Stimulated activated CD4-positive, alpha-beta T cell treated with anti-CD3 and anti-CD28 coated beads, Interleukin-1b, Interleukin-23, amount 100 ng/mL, for 4 hours (primary cell): ENCODE results near the gene FBH1.
"Not testable (repeated sequence)": the region's sequence is repeated elsewhere in the genome, so short reads cannot be mapped to it uniquely, and the experiment has no call there.

Experiments
- DNase-seq, 2 donors: peaks; one replicate each; pipeline ENCODE4 v3.0.0-alpha.2; 2020; ENCODE audit warnings: low read depth in 2 of 2

Gene FBH1

DNA sequence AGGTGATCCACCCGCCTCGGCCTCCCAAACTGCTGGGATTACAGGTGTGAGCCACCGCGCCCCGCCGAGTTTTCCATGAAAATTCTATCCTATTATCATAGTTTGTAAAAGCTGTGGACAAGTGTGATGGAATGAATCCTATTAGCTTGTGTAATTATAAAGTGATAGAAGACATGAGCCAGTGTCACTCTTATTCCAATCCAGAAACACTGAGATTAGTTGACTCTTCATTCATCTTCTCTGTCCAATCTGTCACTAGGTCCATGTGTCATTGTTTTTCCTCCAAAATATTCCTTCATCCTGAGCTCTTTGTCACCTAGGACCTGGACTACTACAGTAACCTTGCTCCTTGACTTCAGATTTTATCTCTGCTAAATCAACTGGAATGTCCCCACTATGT is 13.5 kb downstream of the FBH1 start:
- DNase-seq, result no peak

GRCh38 chr10:5904227-5904626 is 14.2 kb downstream of the FBH1 start:
- no peak for DNase-seq

DNA sequence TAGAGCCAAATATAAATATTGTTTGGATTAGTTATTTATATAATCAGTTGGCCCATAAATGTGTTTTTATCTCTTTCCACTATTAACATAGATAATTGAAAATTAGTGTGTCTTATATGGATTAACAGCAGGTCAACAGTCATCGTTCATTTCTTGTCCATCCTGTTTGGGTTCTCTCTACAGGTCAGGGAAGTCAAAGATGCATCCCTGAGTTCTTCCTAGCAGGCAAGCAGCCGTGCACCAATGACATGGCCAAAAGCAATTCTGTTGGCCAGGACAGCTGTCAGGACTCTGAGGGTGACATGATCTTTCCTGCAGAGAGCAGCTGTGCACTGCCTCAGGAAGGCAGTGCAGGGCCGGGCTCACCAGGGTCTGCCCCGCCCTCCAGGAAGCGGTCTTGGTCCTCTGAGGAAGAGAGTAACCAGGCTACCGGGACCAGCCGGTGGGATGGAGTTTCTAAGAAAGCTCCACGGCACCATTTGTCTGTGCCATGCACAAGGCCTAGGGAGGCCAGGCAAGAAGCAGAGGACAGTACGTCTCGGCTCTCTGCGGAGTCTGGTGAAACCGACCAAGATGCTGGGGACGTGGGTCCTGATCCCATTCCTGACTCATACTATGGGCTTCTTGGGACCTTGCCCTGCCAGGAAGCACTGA is 15.9 kb downstream of the FBH1 start:
- no peak for DNase-seq

- no peak for DNase-seq
These were observed 16.6 kb downstream of the FBH1 start for GRCh38 chr10:5906651-5907050.

DNA sequence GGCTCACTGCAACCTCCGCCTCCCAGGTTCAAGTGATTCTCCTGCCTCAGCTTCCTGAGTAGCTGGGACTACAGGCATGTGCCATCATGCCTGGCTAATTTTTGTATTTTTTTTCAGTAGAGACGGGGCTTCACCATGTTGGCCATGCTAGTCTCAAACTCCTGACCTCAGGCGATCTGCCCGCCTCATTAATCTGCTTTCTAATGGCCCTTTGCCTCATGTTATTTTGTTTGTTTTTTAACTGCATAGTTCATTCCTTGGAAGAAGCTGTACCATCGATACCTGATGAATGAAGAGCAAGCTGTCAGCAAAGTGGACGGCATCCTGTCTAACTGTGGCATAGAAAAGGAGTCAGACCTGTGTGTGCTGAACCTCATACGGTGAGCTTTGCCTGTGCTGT is 18.6 kb downstream of the FBH1 start:
- DNase-seq, result not testable (repeated sequence)

DNA sequence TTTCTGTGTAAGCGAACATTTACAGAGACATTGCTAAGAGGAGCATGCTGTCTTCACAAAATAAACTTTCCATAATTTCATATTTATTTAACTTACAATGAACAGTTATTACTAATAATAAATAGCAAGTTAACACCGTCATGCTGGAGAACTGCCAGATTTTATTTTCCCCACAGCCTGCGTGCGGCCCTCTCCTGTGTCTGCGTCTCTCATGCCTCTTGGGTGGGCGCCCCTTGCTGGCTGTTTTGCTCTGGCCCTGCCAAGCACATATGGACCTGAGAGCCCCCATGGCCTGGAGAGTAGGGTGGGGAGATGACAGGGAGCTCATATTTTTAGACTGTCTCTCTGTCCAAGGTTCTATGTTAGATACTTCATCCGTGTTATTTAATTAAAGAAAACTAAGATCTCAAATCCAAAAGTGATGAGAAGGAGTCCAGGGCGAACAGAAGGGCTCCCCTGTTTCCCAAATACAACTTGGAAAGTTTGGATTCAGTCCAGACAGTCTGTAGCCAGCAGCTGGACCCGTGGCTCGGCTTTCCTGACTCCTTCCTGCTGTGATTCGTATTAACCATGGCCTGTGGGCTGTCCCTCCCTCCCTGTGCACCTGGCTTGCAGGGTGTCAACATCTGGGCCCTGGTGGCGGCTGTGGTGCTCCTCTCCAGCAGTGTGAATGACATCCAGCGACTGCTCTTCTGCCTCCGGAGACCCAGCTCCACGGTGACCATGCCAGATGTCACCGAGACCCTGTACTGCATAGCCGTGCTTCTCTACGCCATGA is 20.5 kb downstream of the FBH1 start:
- DNase-seq, result no peak

DNA sequence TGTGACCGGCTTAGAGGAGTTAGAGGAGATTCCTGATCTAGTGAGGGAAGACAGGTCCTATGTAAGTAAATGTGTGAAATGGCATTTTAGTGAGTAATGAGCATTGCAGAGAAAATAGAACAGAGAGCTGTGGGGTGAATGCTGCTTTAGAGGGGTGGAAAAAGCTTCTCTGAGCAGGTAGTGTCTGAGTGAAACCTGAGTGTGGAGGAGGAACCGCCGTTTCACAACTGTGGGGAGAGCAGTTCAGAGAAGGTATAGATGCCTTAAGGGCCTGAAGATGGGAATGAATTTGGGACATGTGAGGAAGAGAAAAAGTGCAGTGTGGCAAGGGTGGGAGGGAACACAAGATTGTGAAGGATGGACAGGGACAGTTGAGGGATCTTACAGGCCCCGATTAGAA is 21.6 kb downstream of the FBH1 start:
- DNase-seq, result no peak

GRCh38 chr10:5913736-5914135 is 23.7 kb downstream of the FBH1 start:
- no peak for DNase-seq

GRCh38 chr10:5915451-5915850 is 25.4 kb downstream of the FBH1 start:
- DNase-seq, result no peak

- DNase-seq, result no peak
These were observed 27.3 kb downstream of the FBH1 start for GRCh38 chr10:5917305-5917704.

- no peak for DNase-seq
These were observed 28.7 kb downstream of the FBH1 start for GRCh38 chr10:5918763-5919162.

DNA sequence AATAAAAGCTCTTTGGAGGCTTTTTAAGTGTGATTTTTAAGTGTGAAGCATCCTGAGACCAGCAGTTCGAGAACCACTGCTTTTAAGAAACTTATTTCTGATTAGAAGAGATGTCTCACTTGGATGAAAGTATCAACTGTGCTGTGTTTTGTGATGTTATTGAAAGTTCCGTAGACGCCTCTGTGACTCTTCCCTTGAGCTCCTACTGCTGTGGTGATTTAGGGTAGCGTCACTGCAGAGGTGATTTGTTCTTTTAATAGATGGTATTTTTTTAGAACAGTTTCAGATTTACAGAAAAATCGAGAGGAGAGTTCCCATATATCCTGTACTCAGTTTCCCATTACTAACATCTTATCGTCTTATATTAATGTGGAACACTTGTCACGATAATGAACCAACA is 29.5 kb downstream of the FBH1 start:
- no peak for DNase-seq

DNA sequence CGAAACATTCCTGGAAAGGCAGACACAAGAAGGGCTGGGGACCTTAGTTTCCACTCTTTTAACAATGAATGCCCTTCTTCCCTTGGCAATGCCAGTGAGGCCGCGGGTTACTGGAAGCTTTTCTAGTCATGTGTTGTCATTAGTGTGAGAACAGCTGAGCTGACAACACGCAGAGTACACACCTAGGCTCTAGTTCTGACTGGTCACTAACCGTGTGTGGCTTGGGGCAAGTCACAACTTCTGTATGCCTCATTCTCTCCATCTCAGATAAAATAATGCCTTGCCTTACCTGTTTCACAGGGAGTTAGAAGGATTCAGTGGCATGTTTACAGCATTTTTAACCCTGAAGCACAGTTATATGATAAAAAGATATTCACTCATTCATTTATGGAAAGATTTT is 31.7 kb downstream of the FBH1 start:
- no peak for DNase-seq

- no peak for DNase-seq
These were observed 34.8 kb downstream of the FBH1 start for GRCh38 chr10:5924889-5925288.

- DNase-seq, result no peak
These were observed 37.3 kb downstream of the FBH1 start for GRCh38 chr10:5927306-5927705.

- no peak for DNase-seq
These were observed 39.4 kb downstream of the FBH1 start for GRCh38 chr10:5929442-5929841.

DNA sequence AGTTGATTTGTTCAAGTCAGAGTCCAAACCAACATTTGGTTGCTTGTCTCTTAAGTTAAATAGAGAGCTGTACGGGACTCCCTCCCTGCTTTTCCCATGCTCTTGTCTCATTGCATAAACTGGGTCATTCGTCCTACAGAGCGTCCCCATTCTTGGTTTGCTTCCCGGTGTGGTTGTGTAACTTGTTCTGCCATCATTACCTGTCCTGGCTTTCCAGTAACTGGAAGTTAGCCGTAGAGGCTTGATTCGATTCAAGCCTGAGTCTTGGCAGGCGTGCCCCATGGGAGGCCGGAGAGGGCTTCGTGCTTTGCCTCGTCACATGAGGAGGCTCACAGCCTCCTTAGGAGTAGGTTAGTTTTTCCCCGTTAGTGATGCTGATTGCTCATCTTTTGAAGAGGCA is 40.2 kb downstream of the FBH1 start:
- no peak for DNase-seq

DNA sequence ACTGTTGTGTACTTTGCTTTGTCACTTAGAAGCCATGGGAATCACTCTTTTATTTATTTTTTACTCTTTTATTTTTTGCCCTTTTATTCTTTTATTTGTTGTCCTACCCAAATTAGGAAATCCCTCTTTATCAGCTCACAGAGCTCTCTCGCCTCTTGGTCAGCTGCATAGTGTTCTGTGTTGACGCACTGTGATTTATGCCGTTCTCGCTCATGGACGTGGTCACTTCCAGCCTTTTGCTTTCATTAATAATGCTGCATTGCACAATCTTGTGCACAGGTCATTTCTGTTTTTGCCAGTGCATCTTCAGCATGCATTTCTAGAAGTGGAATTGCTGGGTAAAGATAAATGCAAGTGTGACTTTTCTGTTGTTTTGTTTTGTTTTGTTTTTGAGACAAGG is 42.3 kb downstream of the FBH1 start:
- DNase-seq, result no peak

- DNase-seq, result no peak
These were observed 44.0 kb downstream of the FBH1 start for GRCh38 chr10:5933909-5934546.

DNA sequence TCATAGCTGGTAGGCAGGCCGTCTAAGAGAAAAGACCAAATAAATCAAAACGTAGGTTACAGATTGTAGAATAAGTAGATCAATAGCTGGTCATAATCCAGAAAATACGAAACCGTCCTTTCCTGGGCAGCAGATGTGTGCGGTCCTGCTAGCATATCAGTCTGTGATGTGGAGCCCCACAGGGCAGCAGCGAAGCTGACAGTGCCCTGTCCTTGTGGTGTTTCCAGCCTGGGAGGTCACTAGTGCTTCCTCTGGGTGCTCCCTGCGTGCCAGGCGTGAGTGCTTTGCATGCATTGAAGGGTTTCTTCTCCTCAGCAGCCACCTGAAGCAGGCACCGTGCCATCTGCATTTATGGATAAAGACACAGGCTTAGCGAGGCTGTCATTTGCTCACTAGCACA is 45.6 kb downstream of the FBH1 start:
- no peak for DNase-seq

- no peak for DNase-seq
These were observed 47.0 kb downstream of the FBH1 start for GRCh38 chr10:5937016-5937415.

GRCh38 chr10:5938291-5938690 is 48.2 kb downstream of the FBH1 start:
- DNase-seq, result no peak

DNA sequence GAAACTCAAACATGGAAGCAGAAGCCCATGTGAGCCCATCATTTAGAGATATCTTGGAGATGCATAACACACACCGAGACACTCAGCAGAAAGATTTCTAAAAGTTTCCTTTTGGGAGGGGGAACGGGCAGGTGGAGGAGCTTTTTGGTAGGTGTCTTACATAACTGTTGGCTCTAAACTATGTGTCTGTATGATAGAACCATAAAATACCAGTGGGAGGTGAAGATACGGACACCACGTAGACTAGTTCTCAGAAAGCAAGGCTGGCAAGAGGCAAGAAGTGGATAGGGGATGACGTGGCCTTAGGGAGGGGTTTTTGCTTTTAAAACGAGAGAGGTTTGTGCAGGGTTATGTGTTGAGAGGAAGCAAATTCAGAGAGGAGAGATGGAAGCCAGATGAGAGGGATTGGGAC is 50.8 kb downstream of the FBH1 start:
- no peak for DNase-seq
